IMR-90 (cell line): ENCODE data around the gene MMAB. TPM values are rescaled to one million over a fixed set of nuclear protein-coding genes. Genes with fewer than 3 reads are reported as not detected.

ENCODE experiments used
- ATAC-seq: fragments of 200-7000 bp; cut with Tn5 transposase; 2 replicates; pipeline ENCODE4 v1.9.1; 2020; ENCODE audit warnings: low read depth, mild to moderate bottlenecking, moderate library complexity
- BruUV-seq: library from RNA; stranded (reverse); fragments of 400-500 nt; replicated peaks from 2 replicates; lab custom pipeline; 2021; lab: Mats Ljungman, UMichigan
- CTCF ChIA-PET: fragments of 300-600 bp; formaldehyde crosslinking; extraction: SDS; loops from one replicate; lab custom pipeline; 2021; ENCODE audit warnings: antibody characterized with exemption; lab: Yijun Ruan, JAX
- POLR2A ChIA-PET: fragments of 300-600 bp; sonication (Branson Sonifier 250); formaldehyde crosslinking; loops from one replicate; lab custom pipeline; 2022; ENCODE audit warnings: antibody characterized with exemption; ENCODE audit not compliant: unreplicated experiment; lab: Charles Lee
- DNase-seq: peaks from one replicate; pipeline ENCODE4 v3.0.0; 2013
- H2AFZ ChIP-seq: replicated peaks from 2 replicates; pipeline ENCODE3; 2013; ENCODE audit warnings: low read length, mild to moderate bottlenecking; ENCODE audit not compliant: poor library complexity
- H2AK5ac ChIP-seq: 2 replicates; pipeline ENCODE4 v1.6.1; 2013; ENCODE audit warnings: low read depth, low read length, inconsistent platforms
- H2AK9ac ChIP-seq: replicated peaks from 2 replicates; pipeline ENCODE3; 2013; ENCODE audit warnings: mild to moderate bottlenecking, low read depth, low read length, moderate library complexity; ENCODE audit not compliant: poor library complexity
- H2BK120ac ChIP-seq: 2 replicates; pipeline ENCODE4 v1.6.1; 2013; ENCODE audit warnings: low read depth, low read length, inconsistent platforms
- H2BK15ac ChIP-seq: 3 replicates; pipeline ENCODE4 v1.6.1; 2013; ENCODE audit warnings: low read depth, low read length, inconsistent platforms
- H2BK20ac ChIP-seq: 2 replicates; pipeline ENCODE4 v1.6.1; 2013; ENCODE audit warnings: low read depth, mild to moderate bottlenecking, inconsistent platforms, low read length, moderate library complexity
- H2BK5ac ChIP-seq: 2 replicates; pipeline ENCODE4 v1.6.1; 2013; ENCODE audit warnings: mild to moderate bottlenecking, low read depth, low read length, inconsistent platforms; ENCODE audit not compliant: poor library complexity, severe bottlenecking
- H3K14ac ChIP-seq: replicated peaks from 2 replicates; pipeline ENCODE4 v1.6.1; 2013; ENCODE audit warnings: low read depth, low read length, inconsistent platforms
- H3K18ac ChIP-seq: 2 replicates; pipeline ENCODE4 v1.6.1; 2013; ENCODE audit warnings: low read depth, low read length, control low read depth
- H3K23ac ChIP-seq: 2 replicates; pipeline ENCODE4 v1.6.1; 2013; ENCODE audit warnings: low read depth, low read length, inconsistent platforms
- H3K27ac ChIP-seq: 2 replicates; pipeline ENCODE4 v1.5.1; 2013; ENCODE audit warnings: mild to moderate bottlenecking, control low read depth, low read length; ENCODE audit not compliant: insufficient read depth
- H3K27me3 ChIP-seq: 2 replicates; pipeline ENCODE4 v1.6.1; 2013; ENCODE audit warnings: low read length; ENCODE audit not compliant: control insufficient read depth, insufficient read depth
- H3K36me3 ChIP-seq: 2 replicates; pipeline ENCODE4 v1.6.1; 2013; ENCODE audit warnings: low read length, mixed read lengths; ENCODE audit not compliant: control insufficient read depth, insufficient read depth
- H3K4ac ChIP-seq: 2 replicates; pipeline ENCODE4 v1.6.1; 2013; ENCODE audit warnings: low read depth, low read length, inconsistent platforms
- H3K4me1 ChIP-seq: 2 replicates; pipeline ENCODE4 v1.6.1; 2013; ENCODE audit warnings: low read length, mixed read lengths; ENCODE audit not compliant: control insufficient read depth, insufficient read depth
- H3K4me2 ChIP-seq: 2 replicates; pipeline ENCODE4 v1.6.1; 2013; ENCODE audit warnings: low read depth, mild to moderate bottlenecking, control low read depth, low read length, moderate library complexity
- H3K4me3 ChIP-seq: 2 replicates; pipeline ENCODE4 v1.5.1; 2013; ENCODE audit warnings: low read depth, mild to moderate bottlenecking, control low read depth, low read length, moderate library complexity; ENCODE audit not compliant: insufficient read depth
- H3K56ac ChIP-seq: 2 replicates; pipeline ENCODE4 v1.6.1; 2013; ENCODE audit warnings: low read length, inconsistent platforms; ENCODE audit not compliant: insufficient read depth; ENCODE audit errors: extremely low read depth
- H3K79me1 ChIP-seq, 2 experiments: 2 replicates each; pipeline ENCODE4 v1.6.1; 2013; ENCODE audit warnings: low read length in 2 of 2, inconsistent platforms in 1 of 2, low read depth in 1 of 2
- H3K9ac ChIP-seq: 2 replicates; pipeline ENCODE4 v1.6.1; 2013; ENCODE audit warnings: low read depth, low read length, control low read depth
- H3K9me1 ChIP-seq: 2 replicates; pipeline ENCODE4 v1.6.1; 2013; ENCODE audit warnings: low read length, inconsistent platforms; ENCODE audit not compliant: insufficient read depth
- H3K9me3 ChIP-seq: 2 replicates; pipeline ENCODE4 v1.6.1; 2013; ENCODE audit warnings: low read length; ENCODE audit not compliant: control insufficient read depth, insufficient read depth
- H4K20me1 ChIP-seq: 2 replicates; pipeline ENCODE4 v1.6.1; 2013; ENCODE audit warnings: low read length, inconsistent platforms; ENCODE audit not compliant: insufficient read depth
- H4K5ac ChIP-seq: 2 replicates; pipeline ENCODE4 v1.6.1; 2013; ENCODE audit warnings: mild to moderate bottlenecking, low read depth, low read length, control low read depth
- H4K8ac ChIP-seq, 2 experiments: 2 replicates each; pipeline ENCODE4 v1.6.1; 2013; ENCODE audit warnings: low read depth in 2 of 2, low read length in 2 of 2, control low read depth in 1 of 2, inconsistent platforms in 1 of 2
- H4K91ac ChIP-seq: 2 replicates; pipeline ENCODE4 v1.6.1; 2013; ENCODE audit warnings: low read depth, low read length, inconsistent platforms; ENCODE audit not compliant: insufficient read depth
- POLR2A ChIP-seq: IDR thresholded peaks from 2 replicates; pipeline ENCODE4 v1.6.1; 2012; ENCODE audit warnings: mild to moderate bottlenecking, low read depth, low read length
- USF2 ChIP-seq: fragments of 150-350 bp; IDR thresholded peaks from 2 replicates; pipeline ENCODE4 v1.6.1; 2017; ENCODE audit warnings: mild to moderate bottlenecking, antibody characterized with exemption, low read length, low read depth
- WGBS, 2 experiments: methylation state at CpG; one replicate each; pipeline versions ENCODE4 v1.1.5 to v1.1.7; 2013; ENCODE audit warnings: missing lambda C conversion rate in 2 of 2; ENCODE audit not compliant: insufficient read length in 1 of 2; ENCODE audit errors: extremely low coverage in 2 of 2; 5-methylcytosine and 5-hydroxymethylcytosine counted together
- dilution Hi-C: fragments of 300-500 bp; cut with HindIII; formaldehyde crosslinking; loops from one replicate; pipeline ENCODE4 v1.14.3; 2018; ENCODE audit warnings: low sequenced_read_pairs; ENCODE audit not compliant: unreplicated experiment
- in situ Hi-C: fragments of 300-500 bp; cut with MboI; formaldehyde crosslinking; loops from 3 replicates; pipeline ENCODE4 v1.14.3; 2019; ENCODE audit warnings: low sequenced_read_pairs, inconsistent platforms, mixed read lengths
- intact Hi-C: fragments of 100-400 bp; cut with micrococcal nuclease; formaldehyde crosslinking; loops from 2 replicates; pipeline ENCODE4 v1.10.0; 2022
- polyA plus RNA-seq, 3 experiments: library from polyadenylated mRNA; depleted of rRNA; stranded (reverse); fragments of >200 nt; gene quantifications; 2 replicates each; pipeline ENCODE4 v1.2.3, GENCODE V29; 2012; ENCODE audit warnings: low replicate concordance in 1 of 3
- total RNA-seq: library from RNA; depleted of rRNA; stranded (reverse); fragments of >200 nt; gene quantifications from 2 replicates; pipeline ENCODE4 v1.2.3, GENCODE V29; 2012

Gene MMAB
- total and polyA plus RNA-seq, 2 of the 4 experiments (the other 2 are of a cell fraction) = 16.5 to 16.9 TPM

GRCh38 chr12:109594556-109595317, 21.4 kb upstream of the MMAB start:
- POLR2A ChIA-PET = no interaction called here
- ATAC-seq = no peak

More at GRCh38 chr12:109594556-109595317, 21.4 kb upstream of the MMAB start:
- peaks cover 2% of the 10 kb centered on the region; the same call in 1 of the 2 replicates for H3K4me1 ChIP-seq
- H3K9me1 ChIP-seq = peaks cover 3% of the 10 kb centered on the region; the same call in 1 of the 2 replicates
- no TSS peak for BruUV-seq
- DNase-seq = no peak
- no peak overlapping the region for H3K4ac ChIP-seq
- intact Hi-C loops = loop anchor here (5.0 kb wide), 1 partner anchor 118 kb away; the partner anchor contains the start of gene FAM222A
- H3K56ac ChIP-seq = no peak overlapping the region
- 100% methylated on average over 3 of the region's 15 CpGs; no CpG with 5 or more reads in 1 of the 2 experiments for WGBS, 2 experiments
- no peaks in the 10 kb centered on the region for H3K36me3 ChIP-seq
- no peak overlapping the region for H3K23ac ChIP-seq
- H3K27ac ChIP-seq = no peak overlapping the region
- H2AK9ac ChIP-seq = no peak overlapping the region
- no peak overlapping the region for H2BK5ac ChIP-seq
- H2AFZ ChIP-seq = no peak overlapping the region
- no peak overlapping the region for H2BK120ac ChIP-seq
- H3K4me3 ChIP-seq = no peak overlapping the region
- H4K5ac ChIP-seq = no peak overlapping the region
- H2AK5ac ChIP-seq = no peak overlapping the region
- no peak overlapping the region for H3K9ac ChIP-seq
- TF ChIP-seq POLR2A = no peak
- peak; percentile 58 for TF ChIP-seq USF2
- H2BK15ac ChIP-seq = no peak overlapping the region
- H3K14ac ChIP-seq = no peak overlapping the region
- no peak overlapping the region for H3K18ac ChIP-seq
- no peak overlapping the region for H4K8ac ChIP-seq
- CTCF ChIA-PET = interaction anchor here (2.4 kb wide), 1 partner anchor 180 kb away, joined by 5 read pairs; no protein-coding TSS in a partner anchor
- dilution Hi-C loops = no loop called here
- H3K27me3 ChIP-seq = no peaks in the 10 kb centered on the region
- no peaks in the 10 kb centered on the region for H3K9me3 ChIP-seq
- H4K91ac ChIP-seq = no peak overlapping the region
- H3K79me1 ChIP-seq = no peaks in the 10 kb centered on the region
- H3K4me2 ChIP-seq = no peak overlapping the region
- in situ Hi-C loops = loop anchor here (5.0 kb wide), 1 partner anchor 178 kb away; no protein-coding TSS in a partner anchor
- H4K20me1 ChIP-seq = no peaks in the 10 kb centered on the region
- no peak overlapping the region for H2BK20ac ChIP-seq
